LNCAP (cell line): ENCODE measurements around the gene RBPMS2.

ENCODE experiments used
- CTCF ChIP-seq: fragments of 450-650 bp; IDR thresholded peaks from 2 replicates; pipeline ENCODE4 v1.5.1; 2017; ENCODE audit warnings: mild to moderate bottlenecking

RBPMS2 gene

GRCh38 chr15:64776402-64776786, 1.0 kb upstream of the RBPMS2 start:
- TF ChIP-seq CTCF: no peak

GRCh38 chr15:64774629-64775493, 528 bp downstream of the RBPMS2 start:
- no peak for TF ChIP-seq CTCF

GRCh38 chr15:64774037-64774628, 1.3 kb downstream of the RBPMS2 start:
- TF ChIP-seq CTCF: no peak

- no peak for TF ChIP-seq CTCF
These were observed 1.8 kb downstream of the RBPMS2 start for GRCh38 chr15:64773606-64774005.

- TF ChIP-seq CTCF: no peak
These were observed 2.4 kb downstream of the RBPMS2 start for GRCh38 chr15:64772964-64773363.

- no peak for TF ChIP-seq CTCF
These were observed 2.9 kb downstream of the RBPMS2 start for GRCh38 chr15:64772488-64772887.

- no peak for TF ChIP-seq CTCF
These were observed 4.8 kb downstream of the RBPMS2 start for GRCh38 chr15:64770626-64771025.
